DMS79 treated with DMSO at 0.1 percent for 48 hours (cell line): Measurements from ENCODE around the gene IPO5.
"Not testable (repeated sequence)": the region's sequence is repeated elsewhere in the genome, so short reads cannot be mapped to it uniquely, and the experiment has no call there.

Experiments used
- DNase-seq: peaks from one replicate; lab custom pipeline; 2025; lab: John Stamatoyannopoulos, UW

The IPO5 gene

DNA sequence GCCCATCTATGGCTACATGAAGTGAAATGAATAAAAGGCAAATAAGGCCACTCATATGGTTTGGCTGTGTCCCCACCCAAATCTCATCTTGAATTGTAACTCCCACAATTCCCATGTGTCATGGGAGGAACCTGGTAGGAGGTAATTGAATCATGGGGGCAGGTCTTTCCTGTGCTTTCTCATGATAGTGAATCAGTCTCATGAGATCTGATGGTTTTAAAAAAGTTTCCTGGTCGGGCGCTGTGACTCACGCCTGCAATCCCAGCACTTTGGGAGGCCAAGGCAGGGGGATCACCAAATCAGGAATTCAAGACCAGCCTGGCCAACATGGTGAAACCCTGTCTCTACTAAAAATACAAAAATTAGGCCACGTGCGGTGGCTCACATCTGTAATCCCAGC is 4.2 kb upstream of the IPO5 start:
- DNase-seq = not testable (repeated sequence)

DNA sequence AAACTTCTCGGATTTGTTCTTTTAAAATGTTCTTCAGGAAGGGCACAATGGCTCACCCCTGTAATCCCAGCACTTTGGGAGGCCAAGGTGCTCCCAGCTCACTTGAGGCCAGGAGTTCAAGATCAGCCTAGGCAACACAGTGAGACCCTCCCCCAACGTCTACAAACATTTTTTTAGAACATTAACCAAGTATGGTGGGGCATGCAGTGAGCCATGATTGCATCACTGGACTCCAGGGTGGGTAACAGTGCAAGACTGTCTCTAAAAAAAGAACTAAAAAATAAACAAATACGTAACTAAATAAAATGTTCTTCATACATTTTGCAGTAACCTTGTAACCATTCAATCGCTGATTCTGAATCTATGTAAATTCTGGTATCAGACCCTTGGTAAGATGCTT is 2.1 kb upstream of the IPO5 start:
- no peak for DNase-seq

GRCh38 chr13:97952831-97953230 is 644 bp upstream of the IPO5 start:
- not testable (repeated sequence) for DNase-seq

GRCh38 chr13:97961340-97961739 is 7.9 kb downstream of the IPO5 start:
- DNase-seq = no peak

GRCh38 chr13:97962887-97963286 is 9.4 kb downstream of the IPO5 start:
- DNase-seq = no peak

DNA sequence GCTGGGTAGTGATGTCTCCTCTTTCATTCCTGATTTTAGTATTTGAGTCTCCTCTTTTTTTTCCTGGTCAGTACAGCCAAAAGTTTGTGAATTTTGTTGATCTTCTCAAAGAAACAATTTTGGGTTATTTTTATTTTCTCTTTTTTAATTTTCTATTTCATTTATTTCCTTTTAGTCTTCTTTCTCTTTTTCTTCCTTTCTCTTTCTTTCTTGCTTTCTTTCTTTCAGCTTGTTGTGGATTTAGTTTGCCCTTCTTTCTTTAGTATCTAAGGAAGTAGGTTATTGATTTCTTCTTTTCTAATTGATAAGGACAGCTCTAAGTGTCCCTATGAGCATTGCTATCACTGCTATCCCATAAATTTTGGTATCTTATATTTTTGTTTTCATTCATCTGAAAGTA is 13.8 kb downstream of the IPO5 start:
- DNase-seq = no peak

DNA sequence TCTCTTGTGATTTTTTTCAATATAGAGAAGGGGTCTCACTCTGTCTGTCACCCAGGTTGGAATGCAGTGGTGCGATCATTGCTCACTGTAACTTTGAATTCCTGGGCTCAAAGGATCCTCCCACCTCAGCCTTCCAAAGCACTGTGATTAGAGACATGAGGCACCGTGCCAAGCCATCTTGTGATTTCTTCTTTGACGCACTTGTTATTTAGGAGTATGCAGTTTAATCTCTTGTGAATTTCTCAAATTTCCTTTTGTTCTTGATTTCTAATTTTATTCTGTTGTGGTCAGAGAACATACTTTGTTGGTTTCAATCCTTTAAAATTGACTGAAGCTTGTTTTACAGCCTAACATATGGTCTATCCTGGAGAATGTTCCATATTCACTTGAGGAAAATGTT is 14.5 kb downstream of the IPO5 start:
- DNase-seq = peak; percentile 64

GRCh38 chr13:97971519-97971918 is 18.0 kb downstream of the IPO5 start:
- DNase-seq = no peak

- no peak for DNase-seq
Measured at GRCh38 chr13:97974773-97975172, 21.3 kb downstream of the IPO5 start.

DNA sequence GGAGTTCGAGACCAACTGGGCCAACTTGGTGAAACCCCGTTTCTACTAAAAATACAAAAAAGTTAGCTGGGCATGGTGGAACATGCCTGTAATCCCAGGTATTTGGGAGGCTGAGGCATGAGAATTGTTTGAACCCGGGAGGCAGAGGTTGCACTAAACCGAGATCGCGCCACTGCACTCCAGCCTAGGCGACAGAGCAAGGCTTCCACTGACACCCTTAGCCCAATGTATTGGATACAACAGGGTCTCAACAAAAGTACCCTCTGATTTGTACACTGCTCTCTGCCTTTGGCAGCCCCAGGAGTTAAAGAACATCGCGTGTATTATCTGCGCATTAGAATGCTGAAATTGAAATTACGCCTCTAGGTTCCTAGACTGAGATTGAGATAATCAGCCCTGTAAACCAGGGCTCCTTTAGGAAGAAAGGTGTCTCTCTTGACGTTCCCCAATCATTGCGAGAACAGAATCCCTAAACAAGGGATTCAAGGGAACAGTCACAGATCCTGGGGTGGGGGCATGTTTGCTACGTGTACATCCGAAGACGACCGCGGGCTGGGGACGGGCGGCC is 21.9 kb downstream of the IPO5 start:
- DNase-seq = no peak

DNA sequence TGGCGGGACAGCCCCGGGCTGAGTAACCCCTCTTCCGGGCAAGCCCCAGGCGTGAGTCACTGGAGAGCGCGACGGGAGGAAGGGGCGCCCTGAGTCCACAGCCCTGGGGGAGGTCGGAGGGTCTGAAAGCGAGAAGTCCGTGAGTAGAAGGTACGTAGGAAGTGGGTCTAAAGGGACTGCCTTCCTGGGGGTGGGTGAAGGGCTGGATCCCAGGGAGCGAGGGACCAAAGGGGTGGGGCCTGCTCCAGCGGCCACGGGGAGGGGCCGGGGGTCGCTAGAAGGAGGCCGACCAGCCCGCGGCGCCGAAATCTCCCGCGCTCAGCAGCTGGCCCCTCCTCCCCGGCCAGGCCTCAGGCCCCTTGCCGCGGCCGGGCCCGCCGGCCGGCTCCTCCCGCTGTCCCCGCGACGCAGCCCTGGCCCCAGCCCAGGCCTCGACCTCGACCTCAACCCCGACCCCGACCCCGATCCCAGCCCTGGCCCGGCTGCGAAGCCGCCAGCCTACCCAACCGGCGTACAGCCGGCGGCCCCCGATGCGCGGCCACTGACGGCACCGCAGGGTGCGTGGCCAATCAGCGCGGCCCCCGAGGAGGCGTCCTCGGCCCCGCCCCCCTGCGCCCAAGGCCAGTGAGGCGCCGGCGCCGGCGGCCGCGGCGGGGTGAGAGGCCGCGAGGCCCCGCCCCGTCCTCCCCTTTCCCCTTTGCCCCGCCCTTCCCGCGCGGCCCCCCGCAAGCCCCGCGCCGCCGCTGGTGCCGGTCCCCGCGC is 22.6 kb downstream of the IPO5 start:
- peak; percentile 95 for DNase-seq

GRCh38 chr13:97976610-97977521 is 23.4 kb downstream of the IPO5 start:
- DNase-seq = peak; percentile 59

GRCh38 chr13:97977982-97978381 is 24.5 kb downstream of the IPO5 start:
- no peak for DNase-seq

GRCh38 chr13:97978651-97979050 is 25.2 kb downstream of the IPO5 start:
- no peak for DNase-seq

DNA sequence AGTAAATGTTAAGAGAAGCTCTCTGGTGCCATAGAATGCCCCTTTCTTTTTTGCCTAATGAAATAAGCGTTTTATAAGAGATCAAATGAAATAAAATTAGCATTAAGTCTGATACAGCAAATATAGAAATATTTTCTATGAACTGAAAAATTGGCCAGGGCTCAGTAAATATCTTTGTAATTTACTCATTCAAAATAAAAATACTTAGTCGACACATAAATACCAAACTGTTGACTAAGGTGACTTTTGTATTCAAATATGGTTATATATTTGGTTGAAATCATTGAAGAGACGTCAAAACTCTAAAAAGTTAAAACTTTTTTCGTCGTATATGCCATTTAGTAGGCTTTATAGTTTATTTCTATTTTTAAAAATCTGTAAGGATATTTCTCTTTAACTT is 25.6 kb downstream of the IPO5 start:
- no peak for DNase-seq

DNA sequence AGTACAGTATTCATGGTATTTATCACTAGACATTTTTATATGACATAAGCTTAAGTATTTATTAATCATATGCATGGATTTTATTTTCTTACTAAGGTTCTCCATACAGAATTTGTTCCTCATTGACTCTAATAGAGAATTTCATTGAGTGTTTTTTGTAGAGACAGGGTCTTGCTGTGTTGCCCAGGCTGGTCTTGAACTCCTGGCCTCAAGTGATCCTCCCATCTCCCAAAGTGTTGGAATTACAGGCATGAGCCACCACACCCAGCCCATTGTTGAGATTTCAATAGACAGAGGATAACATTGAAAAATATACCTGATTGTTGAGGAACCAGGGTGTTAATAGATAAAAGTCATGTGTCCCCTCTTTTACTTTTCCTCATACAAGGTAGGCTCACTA is 26.1 kb downstream of the IPO5 start:
- DNase-seq = no peak

DNA sequence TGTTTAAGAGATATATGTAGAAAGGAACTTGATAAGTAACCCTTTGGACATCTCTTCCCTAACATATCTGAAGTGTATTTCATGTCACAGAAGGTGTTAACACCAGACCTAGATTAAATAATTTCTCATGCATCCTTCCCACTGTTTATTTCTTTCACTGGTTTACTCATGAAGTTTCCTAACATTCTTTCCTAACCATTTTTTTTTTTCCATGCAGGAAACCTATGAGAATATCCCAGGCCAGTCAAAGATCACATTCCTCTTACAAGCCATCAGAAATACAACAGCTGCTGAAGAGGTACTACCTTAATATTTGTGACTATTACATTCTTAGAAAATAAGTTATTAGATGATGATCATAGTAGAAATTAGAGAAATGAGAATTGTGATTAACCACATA is 28.8 kb downstream of the IPO5 start:
- no peak for DNase-seq

DNA sequence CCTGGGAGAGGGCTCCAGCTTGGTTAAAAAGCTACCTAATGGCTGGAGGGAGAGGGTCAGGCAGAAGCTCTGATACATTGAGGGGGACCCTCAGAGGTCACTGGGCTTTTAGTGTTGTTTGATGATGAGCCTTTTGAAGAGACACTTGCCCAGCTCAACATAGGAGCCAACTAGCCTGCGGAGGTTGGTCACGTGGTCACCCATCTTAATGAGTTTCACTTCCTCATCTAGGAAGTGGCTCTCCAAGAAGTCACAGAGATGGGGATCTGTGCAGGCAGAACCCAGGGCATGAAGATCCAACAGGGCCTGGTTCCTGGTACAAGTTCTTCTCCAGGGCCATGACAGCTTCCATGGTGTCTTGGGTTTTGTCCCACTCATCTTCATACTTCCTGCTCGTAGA is 33.4 kb downstream of the IPO5 start:
- DNase-seq = no peak

GRCh38 chr13:97999653-98000052 is 46.2 kb downstream of the IPO5 start:
- DNase-seq = no peak

- DNase-seq = no peak
Measured at GRCh38 chr13:98004107-98004506, 50.6 kb downstream of the IPO5 start.

DNA sequence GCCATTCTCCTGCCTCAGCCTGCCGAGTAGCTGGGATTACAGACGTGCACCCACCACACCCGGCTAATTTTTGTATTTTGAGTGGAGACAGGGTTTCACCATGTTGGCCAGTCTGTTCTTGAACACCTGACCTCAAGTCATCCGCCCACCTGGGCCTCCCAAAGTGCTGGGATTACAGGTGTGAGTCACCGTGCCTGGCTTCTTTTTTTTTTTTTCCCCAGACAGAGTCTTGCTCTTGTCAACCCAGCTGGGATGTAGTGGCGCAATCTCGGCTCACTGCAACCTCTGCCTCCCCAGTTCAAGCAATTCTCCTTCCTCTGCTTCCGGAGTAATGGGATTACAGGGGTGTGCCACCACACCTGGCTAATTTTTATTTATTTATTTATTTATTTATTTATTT is 51.5 kb downstream of the IPO5 start:
- DNase-seq = not testable (repeated sequence)

DNA sequence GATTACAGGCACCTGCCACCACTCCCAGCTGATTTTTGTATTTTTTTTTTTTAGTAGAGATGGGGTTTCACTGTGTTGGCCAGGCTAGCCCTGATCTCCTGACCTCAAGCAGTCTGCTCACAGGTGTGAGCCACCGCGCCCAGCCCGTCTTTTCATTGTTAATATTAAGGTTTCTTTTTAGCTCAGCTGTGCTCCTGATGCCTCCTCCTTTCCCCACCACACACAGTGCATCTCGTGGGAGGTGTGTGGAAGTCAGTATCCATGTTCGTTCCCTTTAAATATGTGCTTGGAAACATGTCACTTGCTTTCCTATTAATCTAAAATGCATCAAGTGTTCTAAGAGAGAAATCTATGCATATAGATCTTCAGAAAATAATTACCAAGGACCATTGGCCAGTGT is 53.5 kb downstream of the IPO5 start:
- DNase-seq = no peak

- DNase-seq = no peak
Measured at GRCh38 chr13:98013241-98013640, 59.8 kb downstream of the IPO5 start.
